HK-2 (cell line): ENCODE measurements around the gene CD8A.
"Not testable (repeated sequence)": the region's sequence is repeated elsewhere in the genome, so short reads cannot be mapped to it uniquely, and the experiment has no call there.

ENCODE experiments used
- DNase-seq: peaks from one replicate; pipeline ENCODE4 v3.0.0-alpha.2; 2018; ENCODE audit not compliant: unreplicated experiment

CD8A gene

DNA sequence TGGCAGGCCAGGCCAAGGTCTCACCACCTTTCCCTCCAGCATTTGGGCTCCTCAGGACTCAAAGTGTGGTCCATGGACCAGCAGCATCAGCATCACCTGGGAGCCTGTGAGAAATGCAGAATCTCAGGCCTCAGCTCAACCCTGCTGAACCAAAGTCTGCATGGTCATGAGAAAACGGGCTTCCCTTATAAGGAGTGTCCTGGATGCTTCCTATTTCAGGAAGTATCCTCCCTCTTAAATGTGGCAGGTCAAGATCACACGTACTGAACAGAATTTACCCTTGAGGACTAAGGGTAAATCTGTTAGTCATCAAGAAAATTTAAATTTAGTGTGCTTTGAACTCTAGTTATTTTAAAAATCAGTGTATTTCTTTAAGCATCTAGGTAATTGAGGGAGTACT lies 11.8 kb downstream of the CD8A start:
- DNase-seq, result no peak

DNA sequence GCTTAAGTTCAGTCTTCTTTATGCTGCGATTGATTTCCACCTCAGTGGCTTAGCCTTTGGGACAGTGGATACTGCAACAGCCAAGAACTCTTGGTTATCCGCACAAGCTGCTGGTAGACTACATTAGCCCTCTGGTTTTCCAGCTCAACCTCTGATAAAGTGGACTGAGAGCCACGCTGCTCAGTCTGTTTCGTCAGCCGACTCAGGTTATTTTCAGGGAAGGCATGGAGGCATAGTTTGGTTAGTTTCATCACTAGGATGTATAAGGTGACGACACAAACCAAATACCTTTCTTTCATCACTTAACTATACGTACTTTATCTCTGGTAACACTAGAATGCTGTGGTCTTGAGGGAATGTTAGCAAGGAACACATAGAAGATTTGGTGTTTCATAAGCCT lies 14.2 kb downstream of the CD8A start:
- no peak for DNase-seq

DNA sequence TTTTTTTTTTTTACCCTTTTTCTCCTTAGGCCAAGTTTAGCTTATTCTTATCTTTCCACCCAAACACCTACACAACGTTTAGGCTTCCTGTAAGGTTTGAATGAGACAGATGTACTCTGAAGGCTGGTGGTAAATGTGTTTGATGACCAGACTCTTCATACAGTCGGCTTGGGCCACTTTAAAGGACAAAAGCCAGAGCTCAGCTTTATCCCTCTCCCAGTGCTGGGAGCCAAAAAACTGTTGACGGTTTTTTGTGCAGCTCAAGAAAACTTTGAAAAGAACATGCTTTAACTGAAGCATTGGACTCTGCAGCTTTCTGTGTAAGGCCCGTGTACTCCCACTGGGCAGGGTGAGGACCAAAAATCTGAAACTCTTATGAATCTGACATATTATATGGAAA lies 15.4 kb downstream of the CD8A start:
- no peak for DNase-seq

DNA sequence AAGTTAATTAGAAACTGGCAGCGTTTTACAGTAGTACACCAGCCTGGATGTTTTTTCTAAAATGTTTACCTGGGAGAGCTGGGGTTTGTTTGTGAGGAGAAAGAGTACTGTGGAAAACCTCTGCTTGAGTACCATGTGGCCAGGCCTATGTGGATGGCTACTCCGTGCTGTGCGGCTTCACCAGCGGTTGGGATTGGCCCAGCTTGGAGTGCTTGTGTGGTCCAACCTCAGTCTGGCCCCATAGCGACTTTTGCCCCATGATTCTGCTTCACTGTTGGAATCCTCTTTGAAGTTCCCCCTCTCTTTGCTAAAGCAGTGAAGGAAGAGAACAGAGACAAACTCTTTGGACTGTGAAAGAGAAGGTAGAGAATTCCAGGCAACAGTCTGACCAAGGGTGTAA lies 15.9 kb downstream of the CD8A start:
- DNase-seq, result no peak

DNA sequence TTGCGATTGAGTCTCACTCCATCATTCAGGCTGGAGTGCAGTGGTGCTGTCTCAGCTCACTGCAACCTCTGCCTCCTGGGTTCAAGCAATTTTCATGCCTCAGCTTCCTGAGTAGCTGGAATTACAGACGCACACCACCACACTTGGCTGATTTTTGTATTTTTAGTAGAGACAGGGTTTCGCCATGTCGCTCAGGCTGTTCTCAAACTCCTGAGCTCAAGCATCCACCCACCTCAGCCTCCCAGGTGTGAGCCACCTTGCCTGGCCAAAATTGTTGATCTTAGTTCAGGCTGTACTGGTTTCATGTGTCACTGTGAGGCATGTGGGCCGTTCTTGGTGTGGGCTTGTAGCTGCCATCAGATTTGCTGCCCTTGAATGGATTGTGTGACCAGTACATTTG lies 18.1 kb downstream of the CD8A start:
- DNase-seq, result no peak

DNA sequence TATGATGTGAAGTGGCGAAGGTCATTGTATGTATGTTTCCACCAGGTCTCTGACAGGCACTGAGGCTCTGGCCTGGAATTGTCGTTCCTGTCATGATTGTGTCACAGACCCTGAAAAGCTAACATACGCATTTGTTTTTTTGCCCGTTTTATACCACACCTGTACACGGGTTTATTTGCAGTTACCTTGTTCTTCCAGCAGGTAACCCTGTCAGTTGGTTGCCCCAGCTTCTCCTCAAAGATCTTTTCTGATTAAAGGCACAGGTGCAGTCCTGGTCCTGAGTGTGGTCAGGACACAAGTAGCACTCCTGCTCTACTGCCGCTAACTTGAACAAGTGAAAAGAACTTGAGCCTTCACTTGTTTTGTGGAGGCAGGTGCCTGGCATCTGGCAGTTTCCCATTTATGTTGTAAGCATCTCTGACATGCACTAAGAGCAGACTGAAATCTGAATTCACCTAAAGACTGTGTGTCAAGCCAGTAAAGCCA lies 19.9 kb downstream of the CD8A start:
- no peak for DNase-seq

GRCh38 chr2:86769838-86770237 lies 20.9 kb downstream of the CD8A start:
- no peak for DNase-seq

DNA sequence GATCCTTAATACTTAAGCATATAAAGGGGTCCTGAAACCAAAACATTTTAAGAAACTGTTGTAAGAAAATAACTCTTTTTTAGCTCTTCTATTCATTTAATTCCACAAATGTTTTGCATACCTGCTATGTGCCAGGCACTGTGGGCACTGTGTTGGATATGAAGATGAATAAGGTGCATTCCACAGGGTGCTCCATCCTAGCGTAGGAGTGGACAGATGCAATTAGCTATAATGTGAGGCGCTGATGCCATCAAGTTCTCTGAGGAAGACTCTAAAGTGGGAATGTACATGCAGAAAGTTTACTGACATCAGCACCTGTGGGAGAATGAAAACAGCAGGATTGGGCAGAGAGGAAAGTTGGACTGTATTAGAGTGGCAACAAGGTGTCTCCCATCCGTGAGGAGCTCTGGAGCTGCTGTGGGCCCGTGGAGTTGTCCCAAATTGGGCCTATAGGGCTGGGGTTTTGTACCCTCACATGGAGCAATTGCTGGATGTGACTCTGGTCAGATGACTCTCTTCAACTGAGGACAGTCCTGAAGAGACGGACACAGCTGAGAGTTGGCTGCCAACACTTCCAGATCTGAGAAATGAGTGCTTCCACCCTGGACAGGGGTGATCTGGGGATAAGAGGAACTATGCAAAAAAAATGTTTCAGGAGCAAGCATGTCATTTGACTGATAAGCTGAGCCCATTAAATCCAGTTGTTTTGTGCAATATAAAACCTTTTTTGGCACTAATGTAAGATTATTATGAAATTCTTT lies 22.3 kb downstream of the CD8A start:
- DNase-seq, result no peak

DNA sequence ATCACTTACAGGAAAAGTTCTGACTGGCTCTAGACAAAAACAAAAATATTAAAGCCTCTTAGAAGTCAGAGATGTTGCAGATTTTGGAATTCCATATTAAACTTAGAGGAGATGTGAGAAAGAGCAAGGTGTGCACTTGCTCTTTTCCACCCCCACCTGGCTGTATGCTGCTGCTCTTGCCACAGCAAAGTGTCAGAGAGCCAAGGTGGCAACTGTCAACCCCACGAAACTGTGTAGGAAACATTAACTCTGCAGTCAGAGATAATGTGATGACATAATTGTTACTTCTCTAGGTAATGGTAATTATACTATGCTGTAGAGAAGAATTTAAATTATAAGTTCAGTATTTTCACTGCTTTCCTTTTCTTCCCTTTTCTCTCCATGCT lies 25.4 kb downstream of the CD8A start:
- DNase-seq, result no peak

GRCh38 chr2:86764661-86765309 lies 25.9 kb downstream of the CD8A start:
- no peak for DNase-seq

GRCh38 chr2:86760371-86760770 lies 30.3 kb downstream of the CD8A start:
- DNase-seq, result no peak

GRCh38 chr2:86758405-86758804 lies 32.3 kb downstream of the CD8A start:
- DNase-seq, result no peak

DNA sequence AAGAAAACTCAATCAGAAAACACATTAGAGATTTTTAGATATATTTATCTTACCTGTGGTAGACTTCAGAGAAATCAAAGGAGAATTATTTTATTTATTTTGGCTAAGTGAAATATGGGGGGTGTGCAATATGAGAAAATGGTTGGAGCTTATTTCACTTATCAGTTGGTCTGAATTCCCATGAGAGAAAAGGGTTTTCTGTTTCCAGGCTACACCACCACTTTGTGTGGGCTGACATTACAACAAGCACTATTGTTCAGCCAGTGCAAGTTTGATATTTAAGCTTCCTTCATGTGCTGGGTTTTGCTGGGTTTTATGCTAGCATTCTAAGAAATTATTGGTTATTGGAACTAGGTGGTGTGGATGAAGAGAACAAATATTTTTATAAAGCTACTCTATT lies 37.1 kb downstream of the CD8A start:
- no peak for DNase-seq

DNA sequence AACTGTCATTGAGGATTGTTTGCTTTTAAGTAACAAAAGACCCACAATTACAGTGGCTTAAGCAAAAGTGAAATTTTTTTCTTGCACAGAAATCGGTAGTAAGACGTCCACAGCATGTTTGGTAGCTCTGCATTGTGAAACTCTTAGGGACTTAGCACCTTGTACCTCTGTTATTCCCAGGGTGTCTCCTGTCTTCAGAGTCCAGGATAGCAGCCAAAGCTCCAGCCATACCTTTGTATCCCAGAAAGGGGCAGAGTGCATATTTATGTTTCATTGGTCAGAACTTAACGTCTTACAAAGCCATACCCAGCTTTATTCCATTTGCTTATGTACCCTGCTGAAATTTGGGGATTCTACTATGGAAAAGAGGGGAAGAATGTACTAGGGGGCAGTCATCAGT lies 37.8 kb downstream of the CD8A start:
- no peak for DNase-seq

- no peak for DNase-seq
Observed at GRCh38 chr2:86751778-86752177, 38.9 kb downstream of the CD8A start.

DNA sequence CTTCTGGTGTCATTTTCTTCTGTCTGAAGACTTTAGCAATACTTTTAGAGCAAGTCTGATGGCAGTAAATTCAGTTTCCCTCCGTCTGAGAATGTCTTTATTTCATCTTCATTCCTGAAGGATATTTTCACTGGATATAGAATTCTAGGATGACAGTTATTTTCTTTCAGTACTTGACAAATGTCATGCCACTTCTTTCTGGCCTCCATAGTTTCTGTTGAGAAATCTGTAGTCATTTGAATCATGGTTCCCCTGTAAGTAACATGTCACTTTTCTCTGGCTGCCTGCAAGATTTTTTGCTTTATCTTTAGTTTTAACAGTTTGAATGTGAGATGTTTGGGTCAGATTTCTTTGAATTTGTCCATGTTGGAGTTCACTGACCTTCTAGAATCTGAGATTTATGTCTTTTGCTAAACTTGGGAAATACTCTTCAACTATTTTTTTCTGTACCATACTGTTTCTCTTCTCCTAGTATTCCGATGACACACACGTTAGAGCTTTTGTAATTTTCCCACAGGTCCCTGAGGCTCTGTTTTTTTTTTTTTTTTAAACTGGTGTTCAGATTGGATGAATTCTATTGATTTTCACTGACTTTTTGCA lies 40.4 kb downstream of the CD8A start:
- no peak for DNase-seq

DNA sequence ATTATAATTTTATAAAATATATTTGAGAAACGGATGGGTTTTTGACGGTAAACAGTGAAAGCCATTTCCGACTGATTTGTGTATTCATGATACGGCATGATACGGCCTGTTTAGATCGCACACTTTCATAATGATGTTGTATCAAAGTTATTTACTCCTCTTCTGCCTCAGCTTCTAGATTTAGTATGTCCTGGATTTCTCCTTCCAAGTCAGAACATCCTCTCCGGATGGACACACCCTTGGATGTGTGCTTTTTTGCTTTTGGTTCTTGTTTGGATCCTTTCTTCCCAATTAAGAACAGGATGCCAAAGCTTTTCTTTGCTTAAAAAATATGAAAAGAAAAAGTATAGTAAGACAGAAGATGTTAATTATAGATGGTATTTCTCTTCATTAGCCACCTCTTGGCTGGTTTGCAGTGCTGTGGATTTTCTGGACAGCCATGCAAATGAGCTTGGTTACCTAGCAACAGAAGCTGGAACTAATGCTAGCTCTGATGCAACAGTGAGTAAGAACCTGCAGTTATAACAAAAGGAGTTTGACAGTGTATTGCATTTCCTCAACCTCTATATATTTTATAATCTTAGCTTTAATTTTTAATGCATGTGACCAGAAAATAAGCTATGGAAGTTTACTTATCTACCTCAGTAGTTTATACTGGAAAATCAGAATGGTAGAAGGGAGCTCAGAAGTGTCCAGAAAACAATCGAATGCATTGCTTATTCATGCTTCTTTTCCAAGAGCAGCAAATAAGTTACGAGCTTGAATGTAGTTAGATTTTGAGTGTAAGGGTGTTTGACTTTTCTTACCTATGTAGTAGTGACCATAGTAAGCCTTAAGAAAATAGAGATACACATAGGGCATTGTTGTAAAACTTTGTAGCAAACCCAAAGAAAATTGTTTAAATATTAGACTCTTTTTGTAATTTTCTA lies 42.7 kb downstream of the CD8A start:
- no peak for DNase-seq

GRCh38 chr2:86746939-86747338 lies 43.8 kb downstream of the CD8A start:
- DNase-seq, result no peak

- DNase-seq, result no peak
Observed at GRCh38 chr2:86744152-86744551, 46.6 kb downstream of the CD8A start.

DNA sequence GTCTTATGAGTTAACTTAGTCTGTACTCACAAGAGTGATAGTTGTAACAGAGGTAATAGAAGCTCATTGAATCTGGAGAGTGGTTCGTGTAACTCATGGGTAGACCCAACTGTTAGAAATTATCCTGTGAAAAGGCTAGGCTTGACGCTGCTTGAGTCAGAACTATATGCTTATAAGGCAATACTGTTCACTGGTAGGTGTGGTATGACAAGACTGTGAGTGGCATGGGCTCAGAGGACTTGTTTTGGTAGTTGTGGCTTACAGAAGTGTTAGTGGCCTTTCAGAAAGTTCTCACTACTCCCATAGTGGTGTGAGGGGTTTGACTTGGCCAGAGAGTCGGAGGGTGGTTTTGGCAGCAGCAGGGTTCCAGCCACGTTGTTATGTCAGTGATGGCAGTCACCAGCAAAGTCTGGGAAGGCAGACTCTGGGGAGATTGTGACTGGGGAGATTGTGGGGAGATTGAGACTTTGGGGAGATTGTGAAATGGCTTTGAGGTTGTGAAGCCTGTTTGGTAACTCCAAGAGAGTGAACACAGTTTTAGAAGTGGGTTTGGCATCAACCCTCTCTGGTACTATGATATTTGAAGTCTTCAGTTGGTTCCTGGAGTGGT lies 48.7 kb downstream of the CD8A start:
- not testable (repeated sequence) for DNase-seq

- not testable (repeated sequence) for DNase-seq
Observed at GRCh38 chr2:86739889-86740288, 50.8 kb downstream of the CD8A start.

GRCh38 chr2:86739485-86739884 lies 51.2 kb downstream of the CD8A start:
- DNase-seq, result not testable (repeated sequence)
